ENCODE data around the gene FAM3B.

Gene FAM3B

GRCh38 chr21:41369920-41370839 lies 53.6 kb downstream of the FAM3B start:
- peak in 1 of 2 experiments; percentile 1 for DNase-seq

- no peak for DNase-seq
Measured at GRCh38 chr21:41370840-41371684, 54.5 kb downstream of the FAM3B start.

- no peak for DNase-seq
Measured at GRCh38 chr21:41371685-41372030, 55.1 kb downstream of the FAM3B start.

GRCh38 chr21:41373253-41373652 lies 56.7 kb downstream of the FAM3B start:
- no peak for DNase-seq

- DNase-seq, result no peak
Measured at GRCh38 chr21:41373763-41374162, 57.2 kb downstream of the FAM3B start.

- no peak for DNase-seq
Measured at GRCh38 chr21:41374177-41374712, 57.6 kb downstream of the FAM3B start.

- DNase-seq, result no peak
Measured at GRCh38 chr21:41374867-41375533, 58.4 kb downstream of the FAM3B start.

GRCh38 chr21:41375875-41376274 lies 59.3 kb downstream of the FAM3B start:
- DNase-seq, result no peak

- DNase-seq, result no peak
Measured at GRCh38 chr21:41377715-41378114, 61.1 kb downstream of the FAM3B start.

- no peak for DNase-seq
Measured at GRCh38 chr21:41378849-41379248, 62.2 kb downstream of the FAM3B start.

- DNase-seq, result no peak
Measured at GRCh38 chr21:41379901-41380300, 63.3 kb downstream of the FAM3B start.

- no peak for DNase-seq
Measured at GRCh38 chr21:41381731-41382130, 65.1 kb downstream of the FAM3B start.

GRCh38 chr21:41387042-41387819 lies 70.6 kb downstream of the FAM3B start:
- no peak for DNase-seq

GRCh38 chr21:41387824-41388223 lies 71.2 kb downstream of the FAM3B start:
- DNase-seq, result no peak

GRCh38 chr21:41388259-41388658 lies 71.7 kb downstream of the FAM3B start:
- DNase-seq, result no peak

GRCh38 chr21:41390043-41390639 lies 73.5 kb downstream of the FAM3B start:
- no peak for DNase-seq

- no peak for DNase-seq
Measured at GRCh38 chr21:41393876-41394465, 77.4 kb downstream of the FAM3B start.

GRCh38 chr21:41396558-41397075 lies 80.0 kb downstream of the FAM3B start:
- DNase-seq, result no peak

- DNase-seq, result no peak
Measured at GRCh38 chr21:41397471-41397891, 80.9 kb downstream of the FAM3B start.

GRCh38 chr21:41398251-41398650 lies 81.7 kb downstream of the FAM3B start:
- DNase-seq, result no peak

GRCh38 chr21:41398831-41399230 lies 82.2 kb downstream of the FAM3B start:
- no peak for DNase-seq

Data from SW 1271 (cell line).